SK-N-SH (cell line): ENCODE measurements around the gene PRDM5. TPM values are rescaled to one million over a fixed set of nuclear protein-coding genes. Genes with fewer than 3 reads are reported as not detected.

ENCODE experiments used
- CTCF ChIA-PET: fragments of 300-600, 350-600 bp; formaldehyde crosslinking; extraction: SDS; loops from one replicate; lab custom pipeline; 2021; lab: Yijun Ruan, JAX
- POLR2A ChIA-PET: fragments of 350-600 bp; sonication (Branson Sonifier 250); formaldehyde crosslinking; extraction: SDS; loops from one replicate; lab custom pipeline; 2020; ENCODE audit warnings: antibody characterized with exemption, inconsistent platforms; lab: Yijun Ruan, JAX
- DNase-seq: peaks from one replicate; pipeline ENCODE4 v3.0.0; 2012
- H2AFZ ChIP-seq: fragments of 200-600 bp; sonication (generic); 2 replicates; pipeline ENCODE4 v1.8.1; 2016; ENCODE audit warnings: antibody characterized with exemption, mild to moderate bottlenecking, low read depth
- H3F3A ChIP-seq: fragments of 200-600 bp; sonication (generic); replicated peaks from 2 replicates; pipeline ENCODE3; 2016; ENCODE audit warnings: antibody characterized with exemption, mild to moderate bottlenecking; ENCODE audit not compliant: insufficient read depth
- H3K27ac ChIP-seq, 2 experiments: fragments of 200-500 bp in 1 of 2; fragments of 200-600 bp in 1 of 2; sonication (Bioruptor generic) in 1 of 2; sonication (generic), shearing (Covaris generic) in 1 of 2; 2 replicates each; pipeline versions ENCODE4 v1.5.1 to v1.6.1; 2014 to 2016; ENCODE audit warnings: low read depth in 2 of 2, inconsistent platforms in 1 of 2, low read length in 1 of 2, mild to moderate bottlenecking in 1 of 2, mixed read lengths in 1 of 2
- H3K27me3 ChIP-seq: fragments of 200-600 bp; sonication (generic), shearing (Covaris generic); 2 replicates; pipeline ENCODE4 v1.6.1; 2016; ENCODE audit warnings: mixed run types; ENCODE audit not compliant: insufficient read depth
- H3K36me3 ChIP-seq, 2 experiments: fragments of 200-500 bp in 1 of 2; fragments of 200-600 bp in 1 of 2; sonication (Bioruptor generic) in 1 of 2; sonication (generic) in 1 of 2; replicated peaks in 1 of 2; 2 replicates each; pipeline versions ENCODE3 to v1.5.1; 2014 to 2016; ENCODE audit warnings: low read length in 1 of 2, mild to moderate bottlenecking in 1 of 2; ENCODE audit not compliant: insufficient read depth in 2 of 2, control insufficient read depth in 1 of 2
- H3K4me1 ChIP-seq, 2 experiments: fragments of 200-500 bp in 1 of 2; fragments of 200-600 bp in 1 of 2; sonication (Bioruptor generic) in 1 of 2; sonication (generic), shearing (Covaris generic) in 1 of 2; 2 replicates each; pipeline versions ENCODE4 v1.5.1 to v1.6.1; 2014 to 2016; ENCODE audit warnings: low read depth in 1 of 2, low read length in 1 of 2, mixed run types in 1 of 2; ENCODE audit not compliant: insufficient read depth in 2 of 2, control insufficient read depth in 1 of 2
- H3K4me2 ChIP-seq: fragments of 200-600 bp; sonication (generic), shearing (Covaris generic); 2 replicates; pipeline ENCODE4 v1.6.1; 2017; ENCODE audit warnings: mixed run types
- H3K4me3 ChIP-seq, 2 experiments: fragments of 200-500 bp in 1 of 2; fragments of 200-600 bp in 1 of 2; sonication (Bioruptor generic) in 1 of 2; sonication (generic), shearing (Covaris generic) in 1 of 2; 2 replicates each; pipeline versions ENCODE4 v1.5.1 to v1.8.1; 2014 to 2016; ENCODE audit warnings: low read depth in 2 of 2, inconsistent platforms in 1 of 2, low read length in 1 of 2, mild to moderate bottlenecking in 1 of 2, mixed read lengths in 1 of 2, moderate library complexity in 1 of 2
- H3K79me2 ChIP-seq: fragments of 200-600 bp; sonication (generic); 2 replicates; pipeline ENCODE4 v1.8.1; 2017; ENCODE audit warnings: mild to moderate bottlenecking; ENCODE audit not compliant: insufficient read depth
- H3K9ac ChIP-seq: fragments of 200-600 bp; sonication (generic); 2 replicates; pipeline ENCODE4 v1.6.1; 2017; ENCODE audit warnings: mixed run types
- H3K9me2 ChIP-seq: fragments of 200-600 bp; sonication (generic); 2 replicates; pipeline ENCODE4 v1.6.1; 2017; ENCODE audit warnings: mixed run types
- H3K9me3 ChIP-seq: fragments of 200-600 bp; sonication (generic); 2 replicates; pipeline ENCODE4 v1.6.1; 2017; ENCODE audit warnings: mixed run types, mild to moderate bottlenecking, moderate library complexity
- H4K20me1 ChIP-seq: fragments of 200-600 bp; sonication (generic); 2 replicates; pipeline ENCODE4 v1.6.1; 2017; ENCODE audit warnings: mild to moderate bottlenecking, mixed run types; ENCODE audit not compliant: insufficient read depth
- ELF1 ChIP-seq: IDR thresholded peaks from 2 replicates; pipeline ENCODE4 v1.4.0; 2012
- EP300 ChIP-seq, 2 experiments: IDR thresholded peaks; 2 replicates each; pipeline versions ENCODE4 v1.4.0 to v1.6.1; 2012; ENCODE audit warnings: borderline replicate concordance in 1 of 2, low read depth in 1 of 2, low read length in 1 of 2
- FOXM1 ChIP-seq: IDR thresholded peaks from 2 replicates; pipeline ENCODE4 v1.4.0; 2012; ENCODE audit warnings: low read depth, mild to moderate bottlenecking
- GATA2 ChIP-seq: sonication (generic); formaldehyde crosslinking; IDR thresholded peaks from 2 replicates; pipeline ENCODE4 v1.5.0; 2020; ENCODE audit warnings: mild to moderate bottlenecking, missing genetic modification reagents
- NFIC ChIP-seq: IDR thresholded peaks from 2 replicates; pipeline ENCODE4 v1.4.0; 2012; ENCODE audit warnings: borderline replicate concordance
- NRF1 ChIP-seq: IDR thresholded peaks from 2 replicates; pipeline ENCODE4 v1.6.1; 2012; ENCODE audit warnings: low read depth, mild to moderate bottlenecking, low read length
- POLR2AphosphoS5 ChIP-seq: IDR thresholded peaks from 2 replicates; pipeline ENCODE4 v1.6.1; 2012; ENCODE audit warnings: low read depth, low read length
- RAD21 ChIP-seq: IDR thresholded peaks from 2 replicates; pipeline ENCODE4 v1.6.1; 2012; ENCODE audit warnings: mild to moderate bottlenecking, low read length
- REST ChIP-seq: IDR thresholded peaks from 2 replicates; pipeline ENCODE4 v1.6.1; 2012; ENCODE audit warnings: mild to moderate bottlenecking, low read depth, low read length, moderate library complexity
- RFX5 ChIP-seq: IDR thresholded peaks from 2 replicates; pipeline ENCODE4 v1.6.1; 2012; ENCODE audit warnings: mild to moderate bottlenecking, improper control_type of control experiment, low read length
- SIN3A ChIP-seq: IDR thresholded peaks from 2 replicates; pipeline ENCODE4 v1.6.1; 2012; ENCODE audit warnings: low read depth, mild to moderate bottlenecking, low read length, moderate library complexity, borderline replicate concordance
- SMC3 ChIP-seq: IDR thresholded peaks from 2 replicates; pipeline ENCODE4 v1.6.1; 2012; ENCODE audit warnings: low read depth, low read length, improper control_type of control experiment
- TEAD4 ChIP-seq: IDR thresholded peaks from 2 replicates; pipeline ENCODE4 v1.4.0; 2012; ENCODE audit warnings: mild to moderate bottlenecking, borderline replicate concordance; ENCODE audit not compliant: insufficient read depth
- USF2 ChIP-seq: fragments of 150-350 bp; IDR thresholded peaks from 2 replicates; pipeline ENCODE4 v1.6.1; 2017; ENCODE audit warnings: antibody characterized with exemption, low read length, low read depth, borderline replicate concordance
- YY1 ChIP-seq: IDR thresholded peaks from 2 replicates; pipeline ENCODE4 v1.4.0; 2012; ENCODE audit warnings: low read depth, mild to moderate bottlenecking
- WGBS: methylation state at CpG from one replicate; pipeline ENCODE4 v1.1.6; 2017; ENCODE audit warnings: low lambda C conversion rate; 5-methylcytosine and 5-hydroxymethylcytosine counted together
- polyA plus RNA-seq, 3 experiments: library from polyadenylated mRNA; depleted of rRNA; stranded (reverse); fragments of >200 nt; gene quantifications; 2 replicates each; pipeline ENCODE4 v1.2.3, GENCODE V29; 2012

PRDM5 gene
- polyA plus RNA-seq, 1 of the 3 experiments (the other 2 are of a cell fraction) = 3.8 TPM

GRCh38 chr4:120724656-120725055 lies 197.9 kb downstream of the PRDM5 start:
- CTCF ChIA-PET = interaction anchor here (1.2 kb wide), 1 partner anchor 372 kb away, joined by 3 read pairs; no protein-coding TSS in a partner anchor

More at GRCh38 chr4:120724656-120725055, 197.9 kb downstream of the PRDM5 start:
- Histone ChIP-seq H3K9me3 (no peaks in the 10 kb centered on the region), H3K9me2 (no peaks in the 10 kb centered on the region), H3K27ac (no peak overlapping the region), H3K4me2 (no peak overlapping the region), H3K4me3 (no peak overlapping the region), H3K36me3 (no peaks in the 10 kb centered on the region)
- WGBS = 83% methylated on average over 2 of the region's 2 CpGs
- TF ChIP-seq REST (no peak), EP300 (IDR thresholded peaks at IDR 0.05; ENCODE audit: borderline replicate concordance in 1 of 2, low read depth in 1 of 2, low read length in 1 of 2) (no peak), NRF1 (no peak), POLR2AphosphoS5 (no peak), USF2 (no peak), FOXM1 (no peak), GATA2 (CRISPR knock-in tag) (no peak), RAD21 (no peak), TEAD4 (no peak), SIN3A (no peak), YY1 (no peak), RFX5 (no peak), SMC3 (no peak), NFIC (no peak), ELF1 (no peak)
- TF ChIP-seq, all 33 proteins: peak for 0
- H3K79me2 ChIP-seq = no peaks in the 10 kb centered on the region
- no peaks in the 10 kb centered on the region for H4K20me1 ChIP-seq
- no peak overlapping the region for H2AFZ ChIP-seq
- POLR2A ChIA-PET = no interaction called here
- no peaks in the 10 kb centered on the region for H3F3A ChIP-seq
- no peaks in the 10 kb centered on the region for H3K27me3 ChIP-seq
- H3K4me1 ChIP-seq = peaks cover 0 to 22% of the 10 kb centered on the region in 2 experiments; a peak in 2 of 4 replicates
- no peak for DNase-seq
- no peak overlapping the region for H3K9ac ChIP-seq
